Measurements from ENCODE around the gene MACF1. TPM values are rescaled to one million over a fixed set of nuclear protein-coding genes. Genes with fewer than 3 reads are reported as not detected.

The MACF1 gene
- polyA plus RNA-seq, 1 of the 3 experiments (the other 2 are of a cell fraction), result 37.6 TPM

DNA sequence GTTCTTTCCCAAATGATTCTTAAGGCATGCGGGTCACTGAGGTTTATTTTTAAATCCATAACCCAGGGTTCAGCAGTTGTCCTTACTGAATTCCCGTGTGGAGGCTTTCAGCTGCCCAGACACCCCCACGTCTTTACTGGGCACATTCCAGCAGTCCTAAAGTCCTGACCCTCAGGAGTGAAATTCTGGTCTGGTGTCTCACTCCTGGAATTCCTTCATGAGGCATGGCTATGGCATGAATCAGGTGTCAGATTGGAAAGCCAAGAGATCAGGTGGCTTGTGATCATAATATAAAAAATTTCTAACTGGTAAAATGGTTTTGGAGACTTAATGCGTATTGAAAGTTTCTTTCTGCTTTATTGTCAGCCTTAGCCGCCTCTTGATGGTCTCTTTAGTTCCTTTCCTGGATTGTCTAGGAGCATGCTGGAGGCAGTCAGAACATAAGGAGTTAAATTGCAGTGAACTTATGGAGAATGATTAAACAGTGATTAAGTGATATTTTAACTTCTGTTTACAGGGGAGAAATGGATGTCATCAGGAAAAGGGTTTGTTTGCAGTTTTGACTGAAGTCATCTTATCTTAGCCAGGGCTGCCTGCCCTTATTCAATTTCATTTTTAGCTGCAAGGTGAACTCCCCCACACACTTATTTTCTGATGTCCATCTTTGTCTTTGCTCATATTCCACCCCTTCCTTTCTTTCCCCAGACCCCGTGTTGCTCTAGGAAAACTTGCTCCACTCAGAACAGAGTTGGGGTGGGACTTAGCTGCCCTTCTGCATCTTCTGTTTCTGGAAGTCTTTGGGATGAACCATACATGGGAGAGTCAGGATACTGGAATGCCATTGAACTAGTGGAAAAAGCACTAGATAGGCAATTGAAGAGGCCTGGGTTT is 25.7 kb upstream of the MACF1 start (continued):
- no peak for TF ChIP-seq YY1 (IDR thresholded peaks at IDR 0.05; ENCODE audit: low read depth)
- TF ChIP-seq TEAD4 (IDR thresholded peaks at IDR 0.05; ENCODE audit: borderline replicate concordance, insufficient read depth), result peak; percentile 93
- no peak for TF ChIP-seq USF1 (IDR thresholded peaks at IDR 0.05; ENCODE audit: borderline replicate concordance, low read depth)
- TF ChIP-seq, protein P1, sequence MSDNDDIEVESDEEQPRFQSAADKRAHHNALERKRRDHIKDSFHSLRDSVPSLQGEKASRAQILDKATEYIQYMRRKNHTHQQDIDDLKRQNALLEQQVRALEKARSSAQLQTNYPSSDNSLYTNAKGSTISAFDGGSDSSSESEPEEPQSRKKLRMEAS (IDR thresholded peaks at IDR 0.05; ENCODE audit: low read depth), result no peak
- TF ChIP-seq, protein P2, sequence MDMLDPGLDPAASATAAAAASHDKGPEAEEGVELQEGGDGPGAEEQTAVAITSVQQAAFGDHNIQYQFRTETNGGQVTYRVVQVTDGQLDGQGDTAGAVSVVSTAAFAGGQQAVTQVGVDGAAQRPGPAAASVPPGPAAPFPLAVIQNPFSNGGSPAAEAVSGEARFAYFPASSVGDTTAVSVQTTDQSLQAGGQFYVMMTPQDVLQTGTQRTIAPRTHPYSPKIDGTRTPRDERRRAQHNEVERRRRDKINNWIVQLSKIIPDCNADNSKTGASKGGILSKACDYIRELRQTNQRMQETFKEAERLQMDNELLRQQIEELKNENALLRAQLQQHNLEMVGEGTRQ (IDR thresholded peaks at IDR 0.05; ENCODE audit: borderline replicate concordance, low read depth, low read length), result no peak
- peak; percentile 40; the same call in 1 of the 2 replicates for TF ChIP-seq POLR2AphosphoS5 (IDR thresholded peaks at IDR 0.05; ENCODE audit: low read depth, low read length)
- no peak for TF ChIP-seq RCOR1 (IDR thresholded peaks at IDR 0.05; ENCODE audit: low read length)
- TF ChIP-seq SMC3 (IDR thresholded peaks at IDR 0.05; ENCODE audit: low read depth, low read length), result no peak
- no peak for TF ChIP-seq MXI1 (IDR thresholded peaks at IDR 0.05; ENCODE audit: low read depth, low read length)
- no peak for TF ChIP-seq GABPA (IDR thresholded peaks at IDR 0.05; ENCODE audit: low read depth)
- peak; percentile 65; the same call in 1 of the 2 replicates for TF ChIP-seq NFIC (IDR thresholded peaks at IDR 0.05; ENCODE audit: borderline replicate concordance)
- TF ChIP-seq JUND (IDR thresholded peaks at IDR 0.05), result peak; percentile 86
- TF ChIP-seq EZH2phosphoT487 (IDR thresholded peaks at IDR 0.05; ENCODE audit: borderline replicate concordance, low read depth), result no peak
- no peak for TF ChIP-seq NRF1 (IDR thresholded peaks at IDR 0.05; ENCODE audit: low read depth, low read length)
- peak in 1 of 2 experiments; percentile 80; a peak in 2 of 4 replicates for TF ChIP-seq EP300 (IDR thresholded peaks at IDR 0.05; ENCODE audit: borderline replicate concordance in 1 of 2, low read depth in 1 of 2, low read length in 1 of 2)
- no peak for TF ChIP-seq CHD2 (IDR thresholded peaks at IDR 0.05; ENCODE audit: low read length, partially characterized antibody)
- TF ChIP-seq, protein P3, sequence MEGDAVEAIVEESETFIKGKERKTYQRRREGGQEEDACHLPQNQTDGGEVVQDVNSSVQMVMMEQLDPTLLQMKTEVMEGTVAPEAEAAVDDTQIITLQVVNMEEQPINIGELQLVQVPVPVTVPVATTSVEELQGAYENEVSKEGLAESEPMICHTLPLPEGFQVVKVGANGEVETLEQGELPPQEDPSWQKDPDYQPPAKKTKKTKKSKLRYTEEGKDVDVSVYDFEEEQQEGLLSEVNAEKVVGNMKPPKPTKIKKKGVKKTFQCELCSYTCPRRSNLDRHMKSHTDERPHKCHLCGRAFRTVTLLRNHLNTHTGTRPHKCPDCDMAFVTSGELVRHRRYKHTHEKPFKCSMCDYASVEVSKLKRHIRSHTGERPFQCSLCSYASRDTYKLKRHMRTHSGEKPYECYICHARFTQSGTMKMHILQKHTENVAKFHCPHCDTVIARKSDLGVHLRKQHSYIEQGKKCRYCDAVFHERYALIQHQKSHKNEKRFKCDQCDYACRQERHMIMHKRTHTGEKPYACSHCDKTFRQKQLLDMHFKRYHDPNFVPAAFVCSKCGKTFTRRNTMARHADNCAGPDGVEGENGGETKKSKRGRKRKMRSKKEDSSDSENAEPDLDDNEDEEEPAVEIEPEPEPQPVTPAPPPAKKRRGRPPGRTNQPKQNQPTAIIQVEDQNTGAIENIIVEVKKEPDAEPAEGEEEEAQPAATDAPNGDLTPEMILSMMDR (IDR thresholded peaks at IDR 0.05), result no peak
- TF ChIP-seq, protein P4, sequence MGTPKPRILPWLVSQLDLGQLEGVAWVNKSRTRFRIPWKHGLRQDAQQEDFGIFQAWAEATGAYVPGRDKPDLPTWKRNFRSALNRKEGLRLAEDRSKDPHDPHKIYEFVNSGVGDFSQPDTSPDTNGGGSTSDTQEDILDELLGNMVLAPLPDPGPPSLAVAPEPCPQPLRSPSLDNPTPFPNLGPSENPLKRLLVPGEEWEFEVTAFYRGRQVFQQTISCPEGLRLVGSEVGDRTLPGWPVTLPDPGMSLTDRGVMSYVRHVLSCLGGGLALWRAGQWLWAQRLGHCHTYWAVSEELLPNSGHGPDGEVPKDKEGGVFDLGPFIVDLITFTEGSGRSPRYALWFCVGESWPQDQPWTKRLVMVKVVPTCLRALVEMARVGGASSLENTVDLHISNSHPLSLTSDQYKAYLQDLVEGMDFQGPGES (IDR thresholded peaks at IDR 0.05; ENCODE audit: low read depth, low read length), result no peak
- peak; percentile 82 for TF ChIP-seq RXRA (IDR thresholded peaks at IDR 0.05; ENCODE audit: borderline replicate concordance, low read depth)
- TF ChIP-seq GATA2 (CRISPR knock-in tag; IDR thresholded peaks at IDR 0.05), result no peak
- no peak for TF ChIP-seq FOXJ3 (CRISPR knock-in tag; IDR thresholded peaks at IDR 0.05)
- TF ChIP-seq MEF2A (IDR thresholded peaks at IDR 0.05; ENCODE audit: borderline replicate concordance, low read depth), result 0 out of 2 replicates have a peak, but pooled peaks have one; percentile 11
- TF ChIP-seq FOXM1 (IDR thresholded peaks at IDR 0.05; ENCODE audit: low read depth), result no peak; the same call in 1 of the 2 replicates

Measured in SK-N-SH (cell line).